KMS-11 (cell line): ENCODE data around the gene SETD1A.

ENCODE experiments used
- H2AFZ ChIP-seq: fragments of 200-600 bp; sonication (generic); 2 replicates; pipeline ENCODE4 v1.6.1; 2016; ENCODE audit warnings: antibody characterized with exemption, mixed run types, low read depth
- H3K27ac ChIP-seq: fragments of 200-600 bp; sonication (generic); 2 replicates; pipeline ENCODE4 v1.6.1; 2016; ENCODE audit warnings: mild to moderate bottlenecking, mixed run types
- H3K27me3 ChIP-seq: fragments of 200-600 bp; sonication (generic); 2 replicates; pipeline ENCODE4 v1.6.1; 2017; ENCODE audit warnings: mild to moderate bottlenecking, low read depth, mixed run types, moderate library complexity; ENCODE audit not compliant: insufficient read depth
- H3K36me3 ChIP-seq: fragments of 200-600 bp; sonication (generic); 2 replicates; pipeline ENCODE4 v1.6.1; 2017; ENCODE audit warnings: mild to moderate bottlenecking, mixed run types; ENCODE audit not compliant: insufficient read depth
- H3K4me1 ChIP-seq: fragments of 200-600 bp; sonication (generic); 2 replicates; pipeline ENCODE4 v1.6.1; 2016; ENCODE audit warnings: mild to moderate bottlenecking, low read depth, mixed run types; ENCODE audit not compliant: poor library complexity, severe bottlenecking
- H3K4me2 ChIP-seq: fragments of 200-600 bp; sonication (generic); 2 replicates; pipeline ENCODE4 v1.7.0; 2016; ENCODE audit warnings: mild to moderate bottlenecking, mixed run types
- H3K4me3 ChIP-seq: fragments of 200-600 bp; sonication (generic); IDR thresholded peaks from 2 replicates; pipeline ENCODE4 v1.6.1; 2017; ENCODE audit warnings: low read depth, low read length, mixed read lengths; ENCODE audit not compliant: insufficient read depth
- H3K79me2 ChIP-seq: fragments of 200-600 bp; sonication (generic); 2 replicates; pipeline ENCODE4 v1.6.1; 2016; ENCODE audit warnings: low read depth, mixed run types; ENCODE audit not compliant: insufficient read depth
- H3K9ac ChIP-seq: fragments of 200-600 bp; sonication (generic); 2 replicates; pipeline ENCODE4 v1.6.1; 2016; ENCODE audit warnings: mild to moderate bottlenecking, mixed run types
- H4K20me1 ChIP-seq: fragments of 200-600 bp; sonication (generic); 2 replicates; pipeline ENCODE4 v1.6.1; 2016; ENCODE audit warnings: mild to moderate bottlenecking, mixed run types; ENCODE audit not compliant: insufficient read depth
- TF ChIP-seq, protein P1 (sequence below): fragments of 200-600 bp; sonication (generic); conservative IDR thresholded peaks from 2 replicates; pipeline ENCODE4 v1.6.1; 2017; ENCODE audit warnings: low read depth, mild to moderate bottlenecking, antibody characterized with exemption, low read length, moderate library complexity, mixed read lengths

The SETD1A gene

DNA sequence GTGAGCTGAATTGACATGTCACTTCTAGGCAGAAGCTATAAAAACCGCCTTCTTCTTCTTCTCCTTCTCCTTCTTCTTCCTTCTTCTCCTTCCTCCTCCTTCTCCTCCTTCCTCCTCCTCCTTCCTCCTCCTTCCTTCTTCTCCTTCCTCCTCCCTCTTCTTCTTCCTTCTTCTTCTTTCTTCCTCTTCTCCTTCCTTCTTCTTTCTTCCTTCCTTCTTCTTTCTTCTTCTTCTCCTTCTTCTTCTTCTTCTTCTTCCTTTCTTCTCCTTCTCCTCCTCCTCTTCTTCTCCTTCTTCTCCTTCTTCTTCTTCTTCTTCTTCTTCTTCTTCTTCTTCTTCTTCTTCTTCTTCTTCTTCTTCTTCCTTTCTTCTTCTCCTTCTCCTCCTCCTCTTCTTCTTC, 38.9 kb upstream of the SETD1A start:
- no peak overlapping the region for H3K4me2 ChIP-seq

DNA sequence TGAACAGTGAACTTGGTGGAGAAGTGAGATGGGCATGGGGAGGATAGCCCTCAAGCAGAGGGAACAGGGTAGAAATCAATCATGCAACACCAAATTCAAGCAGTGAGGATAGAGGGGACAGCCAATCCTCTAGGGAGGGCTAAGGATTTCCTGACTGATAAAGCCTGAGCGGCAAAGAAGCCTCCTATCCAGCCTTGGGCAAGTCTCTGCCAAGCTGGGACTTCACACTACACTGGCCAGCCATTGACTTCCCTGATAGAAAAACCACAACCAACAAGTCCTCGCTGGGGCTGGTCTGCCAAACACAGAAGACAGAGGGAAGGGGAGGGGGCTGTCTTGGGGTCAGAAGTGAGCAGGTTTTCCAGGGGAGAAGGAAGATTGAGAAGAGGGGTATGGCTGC, 36.7 kb upstream of the SETD1A start:
- Histone ChIP-seq H3K4me2 (peak overlapping the region; percentile 59; the same call in 1 of the 2 replicates), H3K27me3 (no peaks in the 10 kb centered on the region), H3K36me3 (no peaks in the 10 kb centered on the region), H3K79me2 (no peaks in the 10 kb centered on the region), H2AFZ (no peak overlapping the region), H3K4me3 (no peak overlapping the region), H3K27ac (no peak overlapping the region), H3K4me1 (peaks cover 3% of the 10 kb centered on the region), H3K9ac (no peak overlapping the region), H4K20me1 (no peaks in the 10 kb centered on the region)
- TF ChIP-seq, protein P1, sequence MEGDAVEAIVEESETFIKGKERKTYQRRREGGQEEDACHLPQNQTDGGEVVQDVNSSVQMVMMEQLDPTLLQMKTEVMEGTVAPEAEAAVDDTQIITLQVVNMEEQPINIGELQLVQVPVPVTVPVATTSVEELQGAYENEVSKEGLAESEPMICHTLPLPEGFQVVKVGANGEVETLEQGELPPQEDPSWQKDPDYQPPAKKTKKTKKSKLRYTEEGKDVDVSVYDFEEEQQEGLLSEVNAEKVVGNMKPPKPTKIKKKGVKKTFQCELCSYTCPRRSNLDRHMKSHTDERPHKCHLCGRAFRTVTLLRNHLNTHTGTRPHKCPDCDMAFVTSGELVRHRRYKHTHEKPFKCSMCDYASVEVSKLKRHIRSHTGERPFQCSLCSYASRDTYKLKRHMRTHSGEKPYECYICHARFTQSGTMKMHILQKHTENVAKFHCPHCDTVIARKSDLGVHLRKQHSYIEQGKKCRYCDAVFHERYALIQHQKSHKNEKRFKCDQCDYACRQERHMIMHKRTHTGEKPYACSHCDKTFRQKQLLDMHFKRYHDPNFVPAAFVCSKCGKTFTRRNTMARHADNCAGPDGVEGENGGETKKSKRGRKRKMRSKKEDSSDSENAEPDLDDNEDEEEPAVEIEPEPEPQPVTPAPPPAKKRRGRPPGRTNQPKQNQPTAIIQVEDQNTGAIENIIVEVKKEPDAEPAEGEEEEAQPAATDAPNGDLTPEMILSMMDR, result no peak

More for the DNA sequence above, 38.9 kb upstream of the SETD1A start:
- no peak overlapping the region for H3K27ac ChIP-seq
- TF ChIP-seq, protein P1, result no peak
- no peaks in the 10 kb centered on the region for H3K36me3 ChIP-seq
- H2AFZ ChIP-seq, result no peak overlapping the region
- H3K27me3 ChIP-seq, result no peaks in the 10 kb centered on the region
- H3K79me2 ChIP-seq, result no peaks in the 10 kb centered on the region
- no peaks in the 10 kb centered on the region for H4K20me1 ChIP-seq
- no peak overlapping the region for H3K9ac ChIP-seq
- H3K4me3 ChIP-seq, result no peak overlapping the region
- H3K4me1 ChIP-seq, result peaks cover 3% of the 10 kb centered on the region

DNA sequence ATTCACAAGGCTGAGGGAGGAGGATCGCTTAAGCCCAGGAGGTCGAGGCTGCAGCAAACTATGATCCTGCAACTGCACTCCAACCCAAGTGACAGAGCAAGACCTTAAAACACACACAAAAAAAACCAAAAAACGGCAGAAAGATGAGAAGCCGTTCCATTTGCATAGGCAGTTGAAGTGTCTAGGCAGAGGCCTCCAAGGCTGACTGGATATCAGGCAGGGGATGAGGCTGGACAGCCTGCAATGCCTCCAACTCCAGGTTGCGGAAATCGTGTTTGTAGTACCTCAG, 36.2 kb upstream of the SETD1A start:
- Histone ChIP-seq H3K9ac (no peak overlapping the region), H4K20me1 (no peaks in the 10 kb centered on the region), H3K4me3 (no peak overlapping the region), H3K27ac (no peak overlapping the region), H3K36me3 (no peaks in the 10 kb centered on the region), H3K4me1 (peaks cover 3% of the 10 kb centered on the region), H3K79me2 (no peaks in the 10 kb centered on the region), H3K27me3 (no peaks in the 10 kb centered on the region), H3K4me2 (peak overlapping the region; percentile 59), H2AFZ (peak overlapping the region; percentile 61)
- TF ChIP-seq, protein P1, result no peak

GRCh38 chr16:30921748-30922419, 35.7 kb upstream of the SETD1A start:
- TF ChIP-seq, protein P1, result peak; percentile 98
- H3K4me1 ChIP-seq, result peaks cover 3% of the 10 kb centered on the region
- peak overlapping the region; percentile 30; the same call in 1 of the 2 replicates for H3K9ac ChIP-seq
- H3K4me3 ChIP-seq, result no peak overlapping the region
- no peaks in the 10 kb centered on the region for H3K27me3 ChIP-seq
- no peaks in the 10 kb centered on the region for H4K20me1 ChIP-seq
- no peaks in the 10 kb centered on the region for H3K79me2 ChIP-seq
- peak overlapping the region; percentile 22; the same call in 1 of the 2 replicates for H3K27ac ChIP-seq
- H2AFZ ChIP-seq, result peak overlapping the region; percentile 61
- H3K4me2 ChIP-seq, result peak overlapping the region; percentile 59
- H3K36me3 ChIP-seq, result no peaks in the 10 kb centered on the region
